Measurements from ENCODE around the gene RUNX1.

Gene RUNX1

GRCh38 chr21:35058058-35058457 lies 9.0 kb upstream of the RUNX1 start:
- no peak for DNase-seq

DNA sequence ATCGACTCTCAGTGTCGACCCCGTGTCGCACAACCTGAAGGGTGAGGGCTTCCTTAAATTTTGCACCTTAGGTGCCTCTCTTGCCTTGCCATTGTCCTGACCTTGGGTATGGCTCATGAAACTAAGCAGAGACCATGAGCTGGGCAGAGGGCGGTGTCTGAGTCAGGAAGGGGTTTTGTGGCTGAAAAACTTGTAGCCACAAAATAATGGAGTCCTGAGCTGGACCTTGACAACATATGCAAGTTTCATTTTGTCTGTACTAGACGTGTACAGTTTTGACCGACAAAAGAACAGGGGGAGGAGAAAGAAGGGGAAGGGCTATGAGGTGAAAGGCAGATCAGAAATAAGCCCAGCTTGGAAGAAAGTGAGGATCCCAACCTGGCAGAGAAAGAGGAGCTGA lies 8.3 kb upstream of the RUNX1 start:
- no peak for DNase-seq

DNA sequence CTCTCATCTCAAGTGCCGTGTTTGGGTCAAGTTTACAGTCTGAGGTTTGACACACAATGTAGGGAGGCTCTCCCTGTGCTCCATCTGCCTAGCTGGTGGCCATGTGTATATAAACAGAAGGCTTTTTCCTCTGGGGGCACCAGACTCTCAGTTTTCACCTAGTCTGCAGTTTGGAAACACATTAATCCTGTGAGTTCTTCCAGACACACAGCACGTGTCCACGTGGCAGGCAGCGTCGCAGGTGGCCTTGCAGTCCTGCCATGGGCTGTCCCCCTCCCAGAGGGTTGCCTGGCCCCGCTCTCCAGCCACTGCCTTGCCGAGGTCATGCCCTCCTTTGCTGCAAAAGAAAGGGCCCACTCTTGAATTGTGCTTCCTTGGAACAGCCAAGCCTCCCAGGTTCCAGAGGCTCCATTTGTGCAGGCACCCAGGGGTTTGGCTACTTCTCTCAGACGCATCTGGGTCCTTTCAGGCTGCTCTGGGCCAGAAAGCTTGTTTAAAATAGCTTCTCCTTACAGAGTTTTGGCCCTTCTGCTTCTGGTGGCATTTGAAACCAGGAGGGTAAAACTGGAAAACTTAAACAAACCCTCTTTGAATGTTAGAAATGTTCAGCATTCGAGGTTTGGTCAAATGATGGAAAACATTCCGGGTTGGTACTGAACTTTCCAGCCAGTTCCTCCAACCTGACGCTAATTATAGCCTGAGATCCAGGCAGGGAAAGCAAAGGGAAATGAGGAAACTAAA lies 4.4 kb upstream of the RUNX1 start:
- DNase-seq = no peak

DNA sequence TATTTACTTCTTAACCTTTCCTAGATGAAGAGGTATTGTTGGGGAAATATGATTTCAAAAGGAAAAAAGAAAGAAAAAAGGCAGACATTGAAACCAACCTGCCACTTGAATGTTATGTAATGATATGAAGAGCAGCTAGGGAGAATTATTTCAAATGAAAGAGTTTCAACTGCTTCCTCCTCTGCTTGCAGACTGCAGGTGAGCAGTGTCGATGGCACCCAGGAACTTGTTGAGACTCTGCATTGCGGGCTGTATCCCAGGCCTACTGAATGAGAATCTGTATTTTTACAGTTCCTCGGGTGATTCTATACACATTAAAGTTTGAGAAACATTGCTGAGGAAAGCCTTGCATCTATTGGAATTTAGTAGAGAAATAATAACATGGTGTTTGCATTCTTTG lies 3.7 kb upstream of the RUNX1 start:
- DNase-seq = no peak

DNA sequence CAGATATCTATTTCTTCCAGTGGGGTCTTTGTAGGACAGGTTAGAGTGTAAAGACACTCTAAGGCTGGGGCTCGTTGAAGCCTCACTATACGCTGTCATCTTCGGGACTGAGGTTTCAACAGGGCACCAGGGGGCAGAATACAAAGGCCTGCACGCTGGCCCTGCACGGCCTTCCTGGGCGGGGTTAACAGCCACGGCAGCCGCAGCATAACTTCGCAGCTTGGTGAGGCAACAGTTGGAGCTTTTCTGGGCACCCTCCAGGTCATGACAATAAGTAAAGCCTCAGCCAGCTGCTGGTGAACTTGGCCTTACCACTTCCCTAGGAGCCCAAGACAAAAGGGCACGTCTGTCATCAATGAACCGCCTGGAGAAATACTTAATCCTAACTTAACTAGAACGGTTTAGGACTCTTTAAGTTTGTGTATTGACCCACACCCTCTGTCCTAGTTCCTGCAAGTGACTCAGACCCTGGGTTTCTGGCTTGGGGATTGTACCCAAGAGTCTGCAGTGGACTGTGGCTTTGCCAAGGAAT lies 2.3 kb upstream of the RUNX1 start:
- peak; percentile 87 for DNase-seq

- DNase-seq = no peak
Observed at GRCh38 chr21:35050348-35051286, 1.5 kb upstream of the RUNX1 start.

GRCh38 chr21:35048183-35048601 lies 910 bp downstream of the RUNX1 start:
- no peak for DNase-seq

- no peak for DNase-seq
Observed at GRCh38 chr21:35046880-35047229, 2.2 kb downstream of the RUNX1 start.

- DNase-seq = no peak
Observed at GRCh38 chr21:35046263-35046624, 2.9 kb downstream of the RUNX1 start.

DNA sequence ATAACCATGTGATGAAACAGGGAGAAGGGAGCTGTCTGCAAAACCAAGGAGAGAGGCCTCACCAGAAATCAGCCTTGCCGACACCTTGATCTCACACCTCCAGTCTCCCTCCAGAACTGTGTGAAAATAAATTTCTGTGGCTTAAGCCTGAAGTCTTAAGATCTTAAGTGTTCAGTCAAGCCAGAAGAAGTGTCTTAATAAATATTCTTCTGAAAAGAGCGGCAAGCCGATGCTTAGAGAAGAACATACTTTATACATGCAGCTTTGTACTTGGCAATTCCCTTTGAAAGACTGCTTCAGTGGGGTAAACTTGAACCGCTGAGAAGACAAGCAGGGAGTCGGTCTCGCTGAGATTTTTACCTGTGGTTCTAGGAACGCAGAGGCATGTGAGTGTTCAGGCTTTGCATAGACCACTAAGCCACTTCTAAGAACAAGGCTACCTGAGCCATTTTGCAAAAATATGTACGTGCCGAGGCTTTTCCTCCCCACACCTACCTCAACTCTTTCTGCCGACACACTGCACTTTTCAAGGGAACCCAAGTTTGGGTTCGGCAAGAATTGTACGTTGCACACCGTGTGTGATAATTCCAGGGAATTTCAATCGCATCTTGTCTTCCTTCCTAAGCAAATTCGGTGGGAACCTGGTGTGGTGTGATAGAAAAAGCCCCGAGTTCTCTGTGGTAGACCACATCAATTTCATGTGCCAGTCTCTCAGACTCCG lies 3.4 kb downstream of the RUNX1 start:
- DNase-seq = peak; percentile 47

DNA sequence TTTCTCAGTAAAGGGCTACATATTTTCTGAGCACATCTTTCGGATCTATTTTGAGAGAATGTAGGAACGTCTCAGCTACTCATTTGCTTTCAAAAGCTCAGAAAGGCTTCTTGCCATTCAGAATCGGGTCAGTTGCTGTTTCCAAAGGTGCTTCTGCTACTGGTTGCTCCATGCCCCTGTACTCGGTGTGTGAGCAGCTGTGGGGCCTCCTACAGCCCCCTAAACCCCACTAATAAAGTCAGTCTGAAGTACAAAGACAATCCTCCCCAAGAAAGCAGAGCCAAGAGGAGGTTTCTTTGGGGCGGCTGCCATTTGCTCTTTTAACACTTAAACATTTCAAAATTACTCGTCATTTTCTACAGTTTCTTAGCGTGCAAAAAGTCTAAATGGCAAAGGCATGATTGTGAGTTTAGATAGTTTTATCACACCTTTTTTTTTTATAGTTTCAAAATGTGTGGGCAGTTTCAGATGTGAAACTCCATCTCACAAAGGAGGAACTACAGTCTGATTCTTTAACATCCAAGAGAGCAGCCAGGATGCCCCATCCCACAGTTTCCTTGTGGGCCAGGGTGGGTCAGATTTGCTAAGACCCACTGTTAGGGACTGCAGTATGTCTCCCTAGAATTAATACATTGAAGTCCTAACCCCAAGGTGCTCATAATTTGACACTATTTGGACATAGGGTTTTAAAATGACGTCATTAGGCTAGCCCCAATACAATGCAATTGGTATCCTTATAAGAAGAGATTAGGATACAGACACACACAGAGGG lies 4.1 kb downstream of the RUNX1 start:
- no peak for DNase-seq

DNA sequence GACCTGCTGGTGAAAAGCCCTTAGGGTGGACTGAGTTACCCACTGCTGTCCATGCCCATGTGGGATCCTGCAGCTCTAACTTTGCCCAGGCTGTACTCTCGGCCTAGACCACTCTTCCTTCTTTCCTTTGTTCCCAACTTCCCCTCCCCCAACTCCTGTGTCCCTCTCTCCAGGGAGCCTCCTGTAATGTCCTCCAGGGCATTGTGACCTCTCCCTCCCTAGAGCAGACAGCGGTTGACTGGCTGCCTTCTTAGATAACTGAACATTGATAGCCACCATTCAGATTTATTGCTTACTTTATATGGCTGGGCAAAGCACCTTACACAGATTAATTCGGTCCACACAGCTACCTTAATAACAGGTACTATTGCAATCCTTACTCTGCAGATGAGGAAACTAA lies 5.0 kb downstream of the RUNX1 start:
- no peak for DNase-seq

DNA sequence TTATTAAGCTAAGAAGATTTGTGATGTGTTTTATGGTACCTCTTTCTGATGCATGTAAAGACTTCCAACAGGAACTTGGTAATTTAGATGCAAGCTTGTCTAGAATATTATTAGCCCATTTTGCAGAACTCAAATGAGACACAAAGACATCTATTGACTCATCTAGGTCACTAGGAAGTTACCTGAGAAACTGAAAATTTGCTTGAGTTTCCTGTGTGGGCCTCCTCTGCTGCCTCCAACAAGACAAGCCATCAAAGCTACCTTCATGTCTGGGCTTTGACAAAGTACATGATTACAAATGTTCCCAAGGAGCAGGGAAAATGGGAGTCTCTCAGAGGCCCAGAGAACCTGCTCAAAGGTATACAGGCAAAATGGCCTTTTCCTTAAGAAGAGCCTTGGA lies 5.6 kb downstream of the RUNX1 start:
- DNase-seq = no peak

GRCh38 chr21:35042836-35043235 lies 6.3 kb downstream of the RUNX1 start:
- DNase-seq = no peak

- no peak for DNase-seq
Observed at GRCh38 chr21:35041881-35042280, 7.2 kb downstream of the RUNX1 start.

- no peak for DNase-seq
Observed at GRCh38 chr21:35041122-35041521, 8.0 kb downstream of the RUNX1 start.

DNA sequence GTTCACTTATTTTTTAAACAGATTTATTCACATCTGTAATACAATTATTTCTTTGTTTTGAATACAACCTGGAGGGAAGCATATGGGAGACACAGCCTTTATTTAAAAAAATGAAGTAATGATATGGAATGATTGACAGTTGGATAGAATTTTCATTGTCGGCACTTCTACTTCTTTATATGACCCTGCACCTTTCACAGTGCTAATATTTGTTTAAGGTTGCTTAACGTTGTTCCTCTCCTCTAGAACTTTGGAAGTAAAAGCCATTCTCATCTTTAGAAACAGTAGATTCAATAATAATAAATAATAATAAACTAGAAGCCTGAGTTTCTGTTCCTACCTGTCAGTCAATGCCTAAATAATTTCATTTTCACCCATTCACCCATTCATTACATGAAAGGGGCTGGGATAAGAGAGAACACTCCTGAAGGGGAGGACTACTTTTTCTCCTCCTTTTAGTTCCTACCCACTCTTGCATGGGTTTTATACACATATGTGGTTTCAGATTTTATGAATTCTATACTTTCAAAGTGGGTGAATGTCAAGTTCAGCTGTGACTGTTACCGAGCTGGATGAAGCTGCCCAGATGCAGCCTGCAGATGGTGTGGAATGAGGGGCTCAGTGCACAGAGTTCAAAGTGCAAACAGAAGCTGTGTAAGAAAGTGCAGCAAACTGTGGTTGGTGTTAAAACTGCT lies 9.4 kb downstream of the RUNX1 start:
- no peak for DNase-seq

DNA sequence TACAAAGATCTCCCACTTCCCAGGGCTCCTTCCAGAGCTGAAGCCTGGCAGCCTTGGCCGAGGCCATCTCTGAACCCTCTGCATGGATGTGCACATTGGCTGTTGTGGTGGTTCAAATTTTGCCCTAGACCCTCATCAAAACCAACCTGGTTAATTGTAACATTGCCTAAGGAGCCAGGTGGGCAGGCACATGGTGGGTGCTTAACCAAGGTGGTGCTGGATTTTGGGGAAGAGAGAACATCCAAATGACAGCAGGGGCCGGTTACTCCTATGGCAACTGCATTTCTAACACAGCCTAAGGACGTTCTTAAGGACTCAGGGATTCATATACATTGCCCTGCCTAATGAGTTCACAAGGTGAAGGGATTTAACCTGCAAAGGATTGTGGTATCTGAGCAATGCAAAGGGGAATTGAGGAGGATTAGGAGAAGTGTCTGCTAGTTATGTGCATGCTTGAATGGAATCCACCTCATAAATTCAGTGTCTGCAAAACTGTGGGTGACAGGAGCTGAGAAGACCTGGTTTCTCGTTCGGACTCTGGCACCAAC lies 10.3 kb downstream of the RUNX1 start:
- no peak for DNase-seq

DNA sequence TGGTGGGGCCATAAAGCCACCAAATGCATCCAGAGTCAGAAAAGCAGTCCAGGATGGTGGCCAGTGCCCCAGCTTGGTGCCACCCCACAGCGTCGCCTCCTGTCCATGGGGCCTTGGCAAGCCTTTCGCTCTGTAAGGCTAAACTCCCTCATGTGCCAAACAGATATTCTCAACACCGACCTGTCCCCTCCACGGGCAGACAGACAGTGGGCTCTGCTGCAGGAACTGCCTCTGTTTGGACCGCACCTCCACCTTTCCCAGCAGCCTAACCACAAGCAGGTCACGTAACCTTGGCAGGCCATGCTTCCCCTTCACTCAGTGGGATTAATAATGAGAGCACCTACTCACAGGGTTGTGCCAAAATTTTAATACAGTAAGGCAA lies 11.7 kb downstream of the RUNX1 start:
- no peak for DNase-seq

GRCh38 chr21:35036465-35037383 lies 12.4 kb downstream of the RUNX1 start:
- no peak for DNase-seq

- no peak for DNase-seq
Observed at GRCh38 chr21:35035581-35035980, 13.5 kb downstream of the RUNX1 start.
